Left ventricle myocardium inferior (tissue), 1 donor: Measurements from ENCODE around the gene BCL2. TPM values are rescaled to one million over a fixed set of nuclear protein-coding genes. Genes with fewer than 3 reads are reported as not detected.

Source experiments
- DNase-seq: peaks from one replicate; pipeline ENCODE4 v3.0.0-alpha.2; 2020
- H3K27ac ChIP-seq: fragments of 200-600 bp; replicated peaks from 2 replicates; pipeline ENCODE4 v1.8.0; 2021
- H3K27me3 ChIP-seq: fragments of 200-600 bp; 2 replicates; pipeline ENCODE4 v1.8.0; 2021; ENCODE audit warnings: low read depth
- H3K36me3 ChIP-seq: fragments of 200-600 bp; 2 replicates; pipeline ENCODE4 v1.8.0; 2021
- H3K4me1 ChIP-seq: fragments of 200-600 bp; 2 replicates; pipeline ENCODE4 v1.8.0; 2021
- H3K4me3 ChIP-seq: fragments of 200-600 bp; 2 replicates; pipeline ENCODE4 v1.8.0; 2021; ENCODE audit warnings: mild to moderate bottlenecking, moderate library complexity
- H3K9me3 ChIP-seq: fragments of 200-600 bp; replicated peaks from 2 replicates; pipeline ENCODE4 v1.8.0; 2021
- intact Hi-C: fragments of 100-400 bp; cut with micrococcal nuclease; formaldehyde crosslinking; loops from one replicate; pipeline ENCODE4 v1.11.0; 2022
- total RNA-seq: library from RNA; stranded (reverse); fragmentation: NEBNext Ultra II Directional; extraction: Animal tissue kit (Norgen Biotek cat#: 25700); gene quantifications from one replicate; pipeline ENCODE4 v1.2.1, GENCODE V29; 2021
- TF ChIP-seq, protein P1 (sequence below): fragments of 200-600 bp; IDR thresholded peaks from 2 replicates; pipeline ENCODE4 v1.8.0; 2021; ENCODE audit warnings: antibody characterized with exemption, mild to moderate bottlenecking, borderline replicate concordance
- donor health status: DM: no; HTN: yes; CAD: no; lungs with severe emphysema.

Gene BCL2
- total RNA-seq, 1 donor from 2014 or later: 7.3 TPM

DNA sequence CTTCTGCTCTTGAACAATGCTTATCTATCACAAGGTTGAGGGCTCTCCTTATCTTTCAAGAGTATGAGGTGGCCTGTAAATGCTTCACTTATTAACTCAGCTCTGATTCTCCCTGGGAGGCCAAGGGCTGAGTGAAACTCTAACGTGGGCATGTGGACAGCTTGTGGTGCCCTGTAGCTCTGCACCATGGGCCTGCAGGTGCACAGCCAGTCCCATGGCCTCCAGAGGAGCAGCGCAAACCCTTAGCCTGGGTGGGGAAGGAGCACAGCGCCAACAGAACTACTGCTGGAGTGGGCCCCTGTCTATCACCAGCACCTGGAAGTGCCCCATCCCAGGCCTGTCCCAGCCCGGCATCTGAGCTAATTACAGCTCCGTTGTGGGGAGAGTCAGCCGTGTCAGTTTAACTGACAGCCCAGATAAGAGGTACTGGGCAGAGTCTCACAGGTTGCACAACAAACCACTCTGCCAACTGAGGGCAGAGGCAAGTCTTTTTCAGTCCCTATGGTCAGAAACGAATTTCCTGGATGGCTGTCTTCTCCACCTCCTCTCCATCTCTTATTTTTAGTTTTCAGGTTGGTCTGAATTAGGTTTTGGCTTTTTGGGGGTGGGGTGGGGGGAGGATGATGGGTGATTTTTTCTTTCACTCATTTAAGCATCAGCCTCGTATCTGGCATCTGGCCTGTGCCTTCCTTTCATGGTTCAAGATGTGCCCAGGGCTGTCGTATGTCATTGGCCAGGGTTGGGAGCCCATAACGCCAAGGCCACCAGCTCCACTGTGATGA is 219.5 kb downstream of the BCL2 start:
- no peaks in the 10 kb centered on the region for H3K9me3 ChIP-seq
- TF ChIP-seq, protein P1, sequence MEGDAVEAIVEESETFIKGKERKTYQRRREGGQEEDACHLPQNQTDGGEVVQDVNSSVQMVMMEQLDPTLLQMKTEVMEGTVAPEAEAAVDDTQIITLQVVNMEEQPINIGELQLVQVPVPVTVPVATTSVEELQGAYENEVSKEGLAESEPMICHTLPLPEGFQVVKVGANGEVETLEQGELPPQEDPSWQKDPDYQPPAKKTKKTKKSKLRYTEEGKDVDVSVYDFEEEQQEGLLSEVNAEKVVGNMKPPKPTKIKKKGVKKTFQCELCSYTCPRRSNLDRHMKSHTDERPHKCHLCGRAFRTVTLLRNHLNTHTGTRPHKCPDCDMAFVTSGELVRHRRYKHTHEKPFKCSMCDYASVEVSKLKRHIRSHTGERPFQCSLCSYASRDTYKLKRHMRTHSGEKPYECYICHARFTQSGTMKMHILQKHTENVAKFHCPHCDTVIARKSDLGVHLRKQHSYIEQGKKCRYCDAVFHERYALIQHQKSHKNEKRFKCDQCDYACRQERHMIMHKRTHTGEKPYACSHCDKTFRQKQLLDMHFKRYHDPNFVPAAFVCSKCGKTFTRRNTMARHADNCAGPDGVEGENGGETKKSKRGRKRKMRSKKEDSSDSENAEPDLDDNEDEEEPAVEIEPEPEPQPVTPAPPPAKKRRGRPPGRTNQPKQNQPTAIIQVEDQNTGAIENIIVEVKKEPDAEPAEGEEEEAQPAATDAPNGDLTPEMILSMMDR: no peak
- H3K4me3 ChIP-seq: no peak overlapping the region
- H3K36me3 ChIP-seq: no peaks in the 10 kb centered on the region
- H3K27ac ChIP-seq: peak overlapping the region; percentile 80
- peaks cover 36% of the 10 kb centered on the region for H3K4me1 ChIP-seq
- peak; percentile 68 for DNase-seq
- intact Hi-C loops: no loop called here
- no peaks in the 10 kb centered on the region for H3K27me3 ChIP-seq

DNA sequence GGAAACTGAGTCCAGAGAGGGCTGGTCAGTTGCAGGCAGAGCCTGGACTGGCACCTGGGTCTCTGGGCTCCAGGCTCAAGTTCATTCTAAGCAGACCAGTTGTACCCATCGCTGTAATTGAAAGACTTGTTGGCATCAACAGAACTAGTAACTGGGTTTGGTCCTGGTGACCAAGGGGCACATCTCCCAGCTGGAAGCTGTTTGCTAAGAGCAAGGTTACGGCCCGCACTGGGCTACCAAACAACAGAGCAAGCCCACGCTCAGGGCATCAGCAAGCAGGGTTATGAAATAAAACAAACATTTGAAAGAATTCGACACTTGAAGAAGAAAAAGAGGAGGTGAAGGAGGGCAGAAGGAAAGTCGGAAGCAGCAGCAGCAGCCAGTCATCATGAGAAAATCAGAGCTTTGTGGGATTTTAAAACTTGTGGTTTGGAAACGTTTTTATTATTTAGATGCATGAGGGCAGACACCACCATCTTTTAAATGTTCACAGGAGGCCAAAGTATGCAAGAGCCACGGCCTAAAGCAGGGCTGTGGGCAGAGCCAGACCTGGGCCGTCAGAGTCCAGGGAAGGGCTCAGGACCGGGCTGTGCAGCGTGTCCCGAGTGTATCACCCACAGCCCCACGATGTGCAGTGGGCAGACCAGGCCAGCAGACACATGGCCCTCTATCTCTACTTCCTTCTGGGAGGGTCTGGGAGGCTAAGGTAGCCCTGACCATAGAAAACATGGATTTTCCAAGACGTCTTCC is 220.3 kb downstream of the BCL2 start:
- intact Hi-C loops: no loop called here
- Histone ChIP-seq H3K27me3 (no peaks in the 10 kb centered on the region), H3K36me3 (no peaks in the 10 kb centered on the region), H3K4me3 (no peak overlapping the region), H3K4me1 (peaks cover 36% of the 10 kb centered on the region), H3K9me3 (no peaks in the 10 kb centered on the region), H3K27ac (peak overlapping the region; percentile 80)
- TF ChIP-seq, protein P1: no peak
- DNase-seq: no peak

DNA sequence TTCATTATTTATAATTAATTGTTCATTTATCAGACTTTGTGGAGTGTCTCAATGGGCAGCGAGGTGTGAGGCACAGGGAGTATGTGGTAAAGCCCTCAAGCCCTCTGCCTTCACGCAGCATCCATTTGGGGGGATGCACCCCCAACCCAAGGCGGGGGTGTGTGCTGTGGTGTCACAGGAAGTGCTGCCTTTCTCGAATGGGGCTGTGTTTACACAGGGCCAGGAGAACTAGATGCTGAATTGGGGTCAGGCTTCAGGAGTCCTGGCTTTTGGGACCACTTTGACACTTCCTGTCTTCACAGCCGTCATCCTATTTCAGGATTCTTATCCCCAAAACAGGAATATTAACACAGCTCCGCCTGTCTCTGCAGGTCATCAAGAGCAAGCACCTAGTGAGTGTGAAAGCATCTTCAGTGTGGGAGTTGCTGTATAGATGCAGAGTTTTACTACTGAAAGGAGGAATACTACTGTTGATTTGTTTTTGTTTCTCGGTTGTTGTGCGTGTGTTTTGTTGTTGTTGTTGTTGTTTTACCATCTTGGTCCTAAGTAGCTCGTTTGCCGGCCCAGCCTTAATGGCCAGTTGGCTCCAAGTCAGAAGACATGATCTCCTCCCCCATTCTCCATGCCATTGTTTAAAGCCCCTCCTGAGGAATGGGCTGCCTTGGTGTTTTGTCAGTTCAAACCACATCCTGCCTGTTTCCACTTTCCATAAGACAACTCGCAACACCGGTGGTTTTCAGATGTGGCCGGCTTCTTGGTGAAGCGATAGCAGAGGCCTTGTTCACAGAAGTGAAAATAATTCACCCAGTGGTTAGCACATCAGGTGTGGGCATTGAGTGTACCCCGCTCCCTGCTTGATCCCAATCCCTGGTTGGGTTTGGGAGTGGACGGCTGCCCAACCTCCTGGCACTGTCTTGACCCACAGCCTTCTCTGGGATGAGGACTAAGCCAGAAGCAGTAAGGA is 221.3 kb downstream of the BCL2 start:
- no peaks in the 10 kb centered on the region for H3K9me3 ChIP-seq
- no peaks in the 10 kb centered on the region for H3K27me3 ChIP-seq
- H3K4me3 ChIP-seq: no peak overlapping the region
- H3K4me1 ChIP-seq: peaks cover 36% of the 10 kb centered on the region
- DNase-seq: no peak
- intact Hi-C loops: no loop called here
- TF ChIP-seq, protein P1: no peak
- no peaks in the 10 kb centered on the region for H3K36me3 ChIP-seq
- H3K27ac ChIP-seq: no peak overlapping the region

DNA sequence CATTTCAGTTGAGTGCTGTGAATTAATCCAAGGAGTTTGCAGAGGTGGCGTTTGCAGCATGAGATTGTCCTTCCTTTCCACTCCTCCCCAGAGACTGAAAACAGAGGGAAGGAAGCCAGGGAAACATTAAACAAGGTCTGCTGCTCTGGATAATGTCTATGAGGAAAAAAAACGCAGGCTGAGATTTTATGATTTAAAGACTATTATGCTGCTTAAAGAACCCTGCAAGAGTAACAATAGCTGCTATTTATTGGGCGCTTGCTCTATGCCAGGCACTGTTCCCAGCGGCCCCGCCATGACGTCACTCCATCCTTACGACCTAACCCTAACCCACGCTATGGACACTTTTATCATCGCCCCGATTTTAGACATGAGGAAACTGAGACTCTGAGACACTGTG is 222.4 kb downstream of the BCL2 start:
- H3K9me3 ChIP-seq: no peaks in the 10 kb centered on the region
- no peaks in the 10 kb centered on the region for H3K27me3 ChIP-seq
- H3K4me1 ChIP-seq: peaks cover 36% of the 10 kb centered on the region
- no peak overlapping the region for H3K4me3 ChIP-seq
- no peak for DNase-seq
- H3K36me3 ChIP-seq: no peaks in the 10 kb centered on the region
- TF ChIP-seq, protein P1: no peak
- H3K27ac ChIP-seq: peak overlapping the region; percentile 44
- intact Hi-C loops: no loop called here

DNA sequence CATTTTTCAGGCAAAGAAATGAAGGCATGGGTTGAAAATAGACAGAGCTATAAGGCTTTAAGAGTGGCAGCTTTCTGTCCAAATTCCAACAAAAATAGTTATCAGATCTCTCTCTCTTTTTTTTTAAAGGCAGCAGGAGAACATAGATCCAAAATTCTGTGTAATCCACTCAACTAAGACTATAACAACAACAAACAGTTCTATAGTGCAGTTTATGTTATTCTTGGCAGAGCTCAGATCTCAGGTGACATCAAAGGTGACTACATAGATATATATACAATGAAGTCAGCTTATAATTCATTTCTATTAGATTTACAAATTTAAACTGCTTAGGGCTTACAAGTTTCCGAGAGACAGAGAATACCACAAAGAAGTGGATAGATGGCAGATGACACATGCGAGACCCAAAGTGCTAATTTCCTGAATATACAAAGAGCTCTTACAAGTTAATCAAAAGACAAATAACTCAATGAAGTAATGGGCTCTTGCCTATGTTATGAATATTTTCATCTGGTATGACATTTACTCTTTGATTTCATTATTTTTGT is 223.2 kb downstream of the BCL2 start:
- TF ChIP-seq, protein P1: no peak
- Histone ChIP-seq H3K4me3 (no peak overlapping the region), H3K4me1 (peaks cover 33% of the 10 kb centered on the region), H3K27me3 (no peaks in the 10 kb centered on the region), H3K9me3 (no peaks in the 10 kb centered on the region), H3K27ac (no peak overlapping the region), H3K36me3 (no peaks in the 10 kb centered on the region)
- no peak for DNase-seq
- intact Hi-C loops: no loop called here
